HepG2 (cell line): ENCODE data around the gene UPB1. TPM values are rescaled to one million over a fixed set of nuclear protein-coding genes. Genes with fewer than 3 reads are reported as not detected.

Experiments
- ATAD3A ChIP-seq: sonication (generic); formaldehyde crosslinking; IDR thresholded peaks from 2 replicates; pipeline ENCODE4 v1.4.0; 2020; ENCODE audit warnings: missing genetic modification reagents
- CSRNP1 ChIP-seq: sonication (generic); formaldehyde crosslinking; IDR thresholded peaks from 2 replicates; pipeline ENCODE4 v1.8.1; 2023; ENCODE audit warnings: mild to moderate bottlenecking, missing genetic modification reagents
- DPF2 ChIP-seq: sonication (generic); formaldehyde crosslinking; IDR thresholded peaks from 2 replicates; pipeline ENCODE4 v1.4.0; 2020; ENCODE audit warnings: mild to moderate bottlenecking, low read depth, missing genetic modification reagents, borderline replicate concordance
- ELF3 ChIP-seq: IDR thresholded peaks from 2 replicates; pipeline ENCODE4 v1.6.1; 2016; ENCODE audit warnings: missing genetic modification reagents, missing compliant biosample characterization
- GABPA ChIP-seq, 2 experiments: IDR thresholded peaks; 2 replicates each; pipeline ENCODE4 v1.6.1; 2011 to 2016; ENCODE audit warnings: low read depth in 2 of 2, low read length in 1 of 2, missing biosample characterization in 1 of 2, missing genetic modification characterization in 1 of 2
- JDP2 ChIP-seq: sonication (generic); formaldehyde crosslinking; IDR thresholded peaks from 2 replicates; pipeline ENCODE4 v1.8.1; 2022; ENCODE audit warnings: missing genetic modification reagents, borderline replicate concordance
- MYPOP ChIP-seq: sonication (generic); formaldehyde crosslinking; IDR thresholded peaks from 2 replicates; pipeline ENCODE4 v1.8.1; 2023; ENCODE audit warnings: mild to moderate bottlenecking, moderate library complexity, missing genetic modification reagents
- MZF1 ChIP-seq: sonication (generic); formaldehyde crosslinking; IDR thresholded peaks from 2 replicates; pipeline ENCODE4 v1.8.1; 2023; ENCODE audit warnings: mild to moderate bottlenecking, missing genetic modification reagents, borderline replicate concordance
- ONECUT2 ChIP-seq: sonication (generic); formaldehyde crosslinking; IDR thresholded peaks from 2 replicates; pipeline ENCODE4 v1.4.0; 2020; ENCODE audit warnings: missing genetic modification reagents
- PRDM10 ChIP-seq: sonication (generic); formaldehyde crosslinking; IDR thresholded peaks from 2 replicates; pipeline ENCODE4 v1.4.0; 2020; ENCODE audit warnings: low read depth, missing genetic modification reagents
- PRDM4 ChIP-seq: sonication (generic); formaldehyde crosslinking; IDR thresholded peaks from 2 replicates; pipeline ENCODE4 v1.9.0; 2021; ENCODE audit warnings: missing genetic modification reagents, borderline replicate concordance
- RBM39 ChIP-seq: fragments of 200-400 bp; formaldehyde crosslinking; IDR thresholded peaks from one replicate; pipeline ENCODE4 v1.6.1; 2018; ENCODE audit warnings: antibody characterized with exemption, mild to moderate bottlenecking, low read depth, low read length; ENCODE audit not compliant: poor library complexity, severe bottlenecking
- SP5 ChIP-seq: IDR thresholded peaks from 2 replicates; pipeline ENCODE4 v1.6.1; 2016; ENCODE audit warnings: low read depth, borderline replicate concordance
- SYNCRIP ChIP-seq: fragments of 200-400 bp; formaldehyde crosslinking; IDR thresholded peaks from 2 replicates; pipeline ENCODE4 v1.6.1; 2018; ENCODE audit warnings: mild to moderate bottlenecking, low read depth, low read length; ENCODE audit not compliant: insufficient read depth
- ZFYVE20 ChIP-seq: sonication (generic); formaldehyde crosslinking; IDR thresholded peaks from 2 replicates; pipeline ENCODE4 v1.8.0; 2023; ENCODE audit warnings: low read depth, mild to moderate bottlenecking, moderate library complexity, missing genetic modification reagents, borderline replicate concordance
- ZNF160 ChIP-seq: sonication (generic); formaldehyde crosslinking; IDR thresholded peaks from 2 replicates; pipeline ENCODE4 v1.8.0; 2022; ENCODE audit warnings: mild to moderate bottlenecking, inconsistent platforms, missing genetic modification reagents
- ZNF577 ChIP-seq: sonication (generic); formaldehyde crosslinking; IDR thresholded peaks from 2 replicates; pipeline ENCODE4 v1.4.0; 2020; ENCODE audit warnings: mild to moderate bottlenecking, low read depth, missing genetic modification reagents, borderline replicate concordance
- ZNF747 ChIP-seq: sonication (generic); formaldehyde crosslinking; IDR thresholded peaks from 2 replicates; pipeline ENCODE4 v1.8.1; 2023; ENCODE audit warnings: missing genetic modification reagents, mild to moderate bottlenecking, borderline replicate concordance
- polyA plus RNA-seq, 8 experiments: library from polyadenylated mRNA; depleted of rRNA in 3 of 8; stranded (reverse) in 7 of 8; unstranded in 1 of 8; fragments of >200 nt; fragmentation: Illumina TruSeq in 4 of 8; extraction: Trizol in 4 of 8; gene quantifications; 2 replicates each; pipeline versions ENCODE4 v1.2.1 to v1.2.3, GENCODE V29; 2011 to 2016; ENCODE audit warnings: low read depth in 4 of 8, missing spikeins in 1 of 8, mixed read lengths in 1 of 8; ENCODE audit not compliant: insufficient read depth in 1 of 8
- total RNA-seq, 5 experiments: library from RNA; depleted of rRNA; stranded (reverse); fragments of >200 nt; fragmentation: Illumina TruSeq; extraction: Trizol; gene quantifications; 2 replicates each; pipeline ENCODE4 v1.2.3, GENCODE V29; 2016; ENCODE audit warnings: low read depth in 1 of 5

Gene UPB1
- total and polyA plus RNA-seq, 2 of the 13 experiments (the other 11 are each of a cell fraction or from before 2014, with no cell fraction given), result 0.38 to 1.2 TPM

- TF ChIP-seq MYPOP (no peak), CSRNP1 (no peak), JDP2 (no peak), ZNF747 (CRISPR knock-in tag) (no peak), ATAD3A (CRISPR knock-in tag) (no peak), ZFYVE20 (CRISPR knock-in tag) (no peak), GABPA (IDR thresholded peaks at IDR 0.05; ENCODE audit: low read depth, low read length) (no peak), GABPA (CRISPR knock-in tag; IDR thresholded peaks at IDR 0.05; ENCODE audit: low read depth) (peak; percentile 8; the same call in 1 of the 2 replicates), SYNCRIP (no peak), PRDM10 (CRISPR knock-in tag) (no peak), PRDM4 (no peak), MZF1 (CRISPR knock-in tag) (no peak), ZNF160 (CRISPR knock-in tag) (no peak), ONECUT2 (no peak), RBM39 (no peak), SP5 (CRISPR knock-in tag) (peak; percentile 12; the same call in 1 of the 2 replicates), ELF3 (CRISPR knock-in tag) (peak; percentile 84), DPF2 (peak; percentile 42; the same call in 1 of the 2 replicates), ZNF577 (CRISPR knock-in tag) (no peak)
These were observed 30.4 kb downstream of the UPB1 start (continued) for GRCh38 chr22:24525416-24526037.
